ENCODE data around the gene WIF1.

Gene WIF1

GRCh38 chr12:65155784-65156183 lies 34.7 kb upstream of the WIF1 start:
- H3K9me3 ChIP-seq (ENCODE audit: control insufficient read depth in 2 of 2, low read length in 2 of 2), result no peaks in the 10 kb centered on the region
- H3K4me1 ChIP-seq (ENCODE audit: control insufficient read depth in 2 of 2, insufficient read depth in 2 of 2, low read length in 2 of 2), result no peaks in the 10 kb centered on the region
- no peak overlapping the region for H3K4me3 ChIP-seq (ENCODE audit: low read length in 2 of 2)
- no peak overlapping the region for H3K9ac ChIP-seq (ENCODE audit: low read depth in 1 of 2, low read length in 2 of 2)
- H3K27me3 ChIP-seq (ENCODE audit: control insufficient read depth in 2 of 2, insufficient read depth in 2 of 2, low read length in 2 of 2), result no peaks in the 10 kb centered on the region
- no peak overlapping the region for H3K27ac ChIP-seq (ENCODE audit: low read depth in 2 of 2, low read length in 2 of 2)
- no peaks in the 10 kb centered on the region for H3K36me3 ChIP-seq (ENCODE audit: control insufficient read depth in 2 of 2, insufficient read depth in 2 of 2, low read length in 2 of 2)

GRCh38 chr12:65152596-65152995 lies 31.5 kb upstream of the WIF1 start:
- Histone ChIP-seq H3K9ac (ENCODE audit: low read depth in 1 of 2, low read length in 2 of 2) (no peak overlapping the region), H3K36me3 (ENCODE audit: control insufficient read depth in 2 of 2, insufficient read depth in 2 of 2, low read length in 2 of 2) (no peaks in the 10 kb centered on the region), H3K4me3 (ENCODE audit: low read length in 2 of 2) (no peak overlapping the region), H3K9me3 (ENCODE audit: control insufficient read depth in 2 of 2, low read length in 2 of 2) (no peaks in the 10 kb centered on the region), H3K27ac (ENCODE audit: low read depth in 2 of 2, low read length in 2 of 2) (no peak overlapping the region), H3K27me3 (ENCODE audit: control insufficient read depth in 2 of 2, insufficient read depth in 2 of 2, low read length in 2 of 2) (no peaks in the 10 kb centered on the region), H3K4me1 (ENCODE audit: control insufficient read depth in 2 of 2, insufficient read depth in 2 of 2, low read length in 2 of 2) (no peaks in the 10 kb centered on the region)

GRCh38 chr12:65152012-65152411 lies 30.9 kb upstream of the WIF1 start:
- Histone ChIP-seq H3K9ac (ENCODE audit: low read depth in 1 of 2, low read length in 2 of 2) (no peak overlapping the region), H3K4me1 (ENCODE audit: control insufficient read depth in 2 of 2, insufficient read depth in 2 of 2, low read length in 2 of 2) (no peaks in the 10 kb centered on the region), H3K36me3 (ENCODE audit: control insufficient read depth in 2 of 2, insufficient read depth in 2 of 2, low read length in 2 of 2) (no peaks in the 10 kb centered on the region), H3K9me3 (ENCODE audit: control insufficient read depth in 2 of 2, low read length in 2 of 2) (no peaks in the 10 kb centered on the region), H3K27me3 (ENCODE audit: control insufficient read depth in 2 of 2, insufficient read depth in 2 of 2, low read length in 2 of 2) (no peaks in the 10 kb centered on the region), H3K4me3 (ENCODE audit: low read length in 2 of 2) (no peak overlapping the region), H3K27ac (ENCODE audit: low read depth in 2 of 2, low read length in 2 of 2) (no peak overlapping the region)

- H3K36me3 ChIP-seq (ENCODE audit: control insufficient read depth in 2 of 2, insufficient read depth in 2 of 2, low read length in 2 of 2), result no peaks in the 10 kb centered on the region
- H3K9ac ChIP-seq (ENCODE audit: low read depth in 1 of 2, low read length in 2 of 2), result no peak overlapping the region
- no peak overlapping the region for H3K4me3 ChIP-seq (ENCODE audit: low read length in 2 of 2)
- H3K27me3 ChIP-seq (ENCODE audit: control insufficient read depth in 2 of 2, insufficient read depth in 2 of 2, low read length in 2 of 2), result peaks cover 0 to 4% of the 10 kb centered on the region in 2 donors
- no peaks in the 10 kb centered on the region for H3K4me1 ChIP-seq (ENCODE audit: control insufficient read depth in 2 of 2, insufficient read depth in 2 of 2, low read length in 2 of 2)
- H3K27ac ChIP-seq (ENCODE audit: low read depth in 2 of 2, low read length in 2 of 2), result no peak overlapping the region
- H3K9me3 ChIP-seq (ENCODE audit: control insufficient read depth in 2 of 2, low read length in 2 of 2), result no peaks in the 10 kb centered on the region
Measured at GRCh38 chr12:65147312-65147905, 26.3 kb upstream of the WIF1 start.

- no peaks in the 10 kb centered on the region for H3K9me3 ChIP-seq (ENCODE audit: control insufficient read depth in 2 of 2, low read length in 2 of 2)
- no peak overlapping the region for H3K4me3 ChIP-seq (ENCODE audit: low read length in 2 of 2)
- H3K4me1 ChIP-seq (ENCODE audit: control insufficient read depth in 2 of 2, insufficient read depth in 2 of 2, low read length in 2 of 2), result no peaks in the 10 kb centered on the region
- H3K27me3 ChIP-seq (ENCODE audit: control insufficient read depth in 2 of 2, insufficient read depth in 2 of 2, low read length in 2 of 2), result peaks cover 0 to 6% of the 10 kb centered on the region in 2 donors
- no peak overlapping the region for H3K27ac ChIP-seq (ENCODE audit: low read depth in 2 of 2, low read length in 2 of 2)
- H3K9ac ChIP-seq (ENCODE audit: low read depth in 1 of 2, low read length in 2 of 2), result no peak overlapping the region
- H3K36me3 ChIP-seq (ENCODE audit: control insufficient read depth in 2 of 2, insufficient read depth in 2 of 2, low read length in 2 of 2), result no peaks in the 10 kb centered on the region
Measured at GRCh38 chr12:65140738-65141137, 19.6 kb upstream of the WIF1 start.

- Histone ChIP-seq H3K27ac (ENCODE audit: low read depth in 2 of 2, low read length in 2 of 2) (no peak overlapping the region), H3K9me3 (ENCODE audit: control insufficient read depth in 2 of 2, low read length in 2 of 2) (no peaks in the 10 kb centered on the region), H3K27me3 (ENCODE audit: control insufficient read depth in 2 of 2, insufficient read depth in 2 of 2, low read length in 2 of 2) (peaks cover 0 to 6% of the 10 kb centered on the region in 2 donors), H3K36me3 (ENCODE audit: control insufficient read depth in 2 of 2, insufficient read depth in 2 of 2, low read length in 2 of 2) (no peaks in the 10 kb centered on the region), H3K9ac (ENCODE audit: low read depth in 1 of 2, low read length in 2 of 2) (no peak overlapping the region), H3K4me3 (ENCODE audit: low read length in 2 of 2) (no peak overlapping the region), H3K4me1 (ENCODE audit: control insufficient read depth in 2 of 2, insufficient read depth in 2 of 2, low read length in 2 of 2) (no peaks in the 10 kb centered on the region)
Measured at GRCh38 chr12:65139389-65139788, 18.3 kb upstream of the WIF1 start.

- no peak overlapping the region for H3K9ac ChIP-seq (ENCODE audit: low read depth in 1 of 2, low read length in 2 of 2)
- H3K27me3 ChIP-seq (ENCODE audit: control insufficient read depth in 2 of 2, insufficient read depth in 2 of 2, low read length in 2 of 2), result no peaks in the 10 kb centered on the region
- H3K4me3 ChIP-seq (ENCODE audit: low read length in 2 of 2), result no peak overlapping the region
- no peaks in the 10 kb centered on the region for H3K9me3 ChIP-seq (ENCODE audit: control insufficient read depth in 2 of 2, low read length in 2 of 2)
- no peaks in the 10 kb centered on the region for H3K4me1 ChIP-seq (ENCODE audit: control insufficient read depth in 2 of 2, insufficient read depth in 2 of 2, low read length in 2 of 2)
- no peak overlapping the region for H3K27ac ChIP-seq (ENCODE audit: low read depth in 2 of 2, low read length in 2 of 2)
- no peaks in the 10 kb centered on the region for H3K36me3 ChIP-seq (ENCODE audit: control insufficient read depth in 2 of 2, insufficient read depth in 2 of 2, low read length in 2 of 2)
Measured at GRCh38 chr12:65133879-65134278, 12.8 kb upstream of the WIF1 start.

- H3K9ac ChIP-seq (ENCODE audit: low read depth in 1 of 2, low read length in 2 of 2), result no peak overlapping the region
- no peaks in the 10 kb centered on the region for H3K4me1 ChIP-seq (ENCODE audit: control insufficient read depth in 2 of 2, insufficient read depth in 2 of 2, low read length in 2 of 2)
- H3K27me3 ChIP-seq (ENCODE audit: control insufficient read depth in 2 of 2, insufficient read depth in 2 of 2, low read length in 2 of 2), result peaks cover 10 to 22% of the 10 kb centered on the region in 2 donors
- H3K27ac ChIP-seq (ENCODE audit: low read depth in 2 of 2, low read length in 2 of 2), result no peak overlapping the region
- H3K4me3 ChIP-seq (ENCODE audit: low read length in 2 of 2), result no peak overlapping the region
- no peaks in the 10 kb centered on the region for H3K9me3 ChIP-seq (ENCODE audit: control insufficient read depth in 2 of 2, low read length in 2 of 2)
- no peaks in the 10 kb centered on the region for H3K36me3 ChIP-seq (ENCODE audit: control insufficient read depth in 2 of 2, insufficient read depth in 2 of 2, low read length in 2 of 2)
Measured at GRCh38 chr12:65126482-65126881, 5.4 kb upstream of the WIF1 start.

GRCh38 chr12:65125975-65126374 lies 4.9 kb upstream of the WIF1 start:
- H3K27me3 ChIP-seq (ENCODE audit: control insufficient read depth in 2 of 2, insufficient read depth in 2 of 2, low read length in 2 of 2), result peaks cover 11 to 23% of the 10 kb centered on the region in 2 donors
- no peaks in the 10 kb centered on the region for H3K36me3 ChIP-seq (ENCODE audit: control insufficient read depth in 2 of 2, insufficient read depth in 2 of 2, low read length in 2 of 2)
- no peak overlapping the region for H3K9ac ChIP-seq (ENCODE audit: low read depth in 1 of 2, low read length in 2 of 2)

GRCh38 chr12:65125247-65125646 lies 4.1 kb upstream of the WIF1 start:
- H3K27me3 ChIP-seq (ENCODE audit: control insufficient read depth in 2 of 2, insufficient read depth in 2 of 2, low read length in 2 of 2), result peaks cover 18 to 28% of the 10 kb centered on the region in 2 donors

More at GRCh38 chr12:65125975-65126374, 4.9 kb upstream of the WIF1 start:
- H3K4me3 ChIP-seq (ENCODE audit: low read length in 2 of 2), result no peak overlapping the region
- H3K9me3 ChIP-seq (ENCODE audit: control insufficient read depth in 2 of 2, low read length in 2 of 2), result no peaks in the 10 kb centered on the region
- no peaks in the 10 kb centered on the region for H3K4me1 ChIP-seq (ENCODE audit: control insufficient read depth in 2 of 2, insufficient read depth in 2 of 2, low read length in 2 of 2)
- H3K27ac ChIP-seq (ENCODE audit: low read depth in 2 of 2, low read length in 2 of 2), result no peak overlapping the region

More at GRCh38 chr12:65125247-65125646, 4.1 kb upstream of the WIF1 start:
- H3K9ac ChIP-seq (ENCODE audit: low read depth in 1 of 2, low read length in 2 of 2), result no peak overlapping the region
- no peaks in the 10 kb centered on the region for H3K4me1 ChIP-seq (ENCODE audit: control insufficient read depth in 2 of 2, insufficient read depth in 2 of 2, low read length in 2 of 2)
- no peak overlapping the region for H3K27ac ChIP-seq (ENCODE audit: low read depth in 2 of 2, low read length in 2 of 2)
- H3K36me3 ChIP-seq (ENCODE audit: control insufficient read depth in 2 of 2, insufficient read depth in 2 of 2, low read length in 2 of 2), result no peaks in the 10 kb centered on the region
- no peaks in the 10 kb centered on the region for H3K9me3 ChIP-seq (ENCODE audit: control insufficient read depth in 2 of 2, low read length in 2 of 2)
- no peak overlapping the region for H3K4me3 ChIP-seq (ENCODE audit: low read length in 2 of 2)

Data from mucosa of rectum (tissue), 2 donors.